Subcutaneous abdominal adipose tissue (tissue), 5 donors: ENCODE results near the gene MICA.
A peak's percentile ranks its signal among the peaks of the same experiment; 100 is the strongest.
"Not testable (repeated sequence)": the region's sequence is repeated elsewhere in the genome, so short reads cannot be mapped to it uniquely, and the experiment has no call there.

ENCODE experiments used
- H3K27ac ChIP-seq: one replicate; pipeline ENCODE4 v1.7.0; 2013; ENCODE audit warnings: low read depth, mild to moderate bottlenecking, inconsistent platforms, low read length, moderate library complexity
- H3K27me3 ChIP-seq, 5 donors: one replicate each; pipeline ENCODE4 v1.7.0; 2013; ENCODE audit warnings: low read length in 5 of 5, inconsistent platforms in 1 of 5; ENCODE audit not compliant: control insufficient read depth in 5 of 5, insufficient read depth in 4 of 5
- H3K36me3 ChIP-seq, 5 donors: one replicate each; pipeline ENCODE4 v1.7.0; 2013; ENCODE audit warnings: low read length in 5 of 5; ENCODE audit not compliant: control insufficient read depth in 5 of 5, insufficient read depth in 5 of 5
- H3K4me1 ChIP-seq, 5 donors: one replicate each; pipeline ENCODE4 v1.7.0; 2013; ENCODE audit warnings: low read length in 5 of 5, mild to moderate bottlenecking in 3 of 5, moderate library complexity in 1 of 5; ENCODE audit not compliant: control insufficient read depth in 5 of 5, insufficient read depth in 5 of 5
- H3K4me3 ChIP-seq, 5 donors: one replicate each; pipeline ENCODE4 v1.7.0; 2013; ENCODE audit warnings: low read length in 5 of 5, low read depth in 1 of 5
- H3K9ac ChIP-seq, 5 donors: one replicate each; pipeline ENCODE4 v1.7.0; 2013; ENCODE audit warnings: low read length in 5 of 5, mild to moderate bottlenecking in 4 of 5, moderate library complexity in 3 of 5
- H3K9me3 ChIP-seq, 5 donors: one replicate each; pipeline ENCODE4 v1.7.0; 2013; ENCODE audit warnings: low read length in 5 of 5; ENCODE audit not compliant: control insufficient read depth in 5 of 5
- donor health status: healthy.
- donor health status: healthy.
- donor health status: healthy.
- donor health status: healthy.
- donor health status: healthy.

Gene MICA

DNA sequence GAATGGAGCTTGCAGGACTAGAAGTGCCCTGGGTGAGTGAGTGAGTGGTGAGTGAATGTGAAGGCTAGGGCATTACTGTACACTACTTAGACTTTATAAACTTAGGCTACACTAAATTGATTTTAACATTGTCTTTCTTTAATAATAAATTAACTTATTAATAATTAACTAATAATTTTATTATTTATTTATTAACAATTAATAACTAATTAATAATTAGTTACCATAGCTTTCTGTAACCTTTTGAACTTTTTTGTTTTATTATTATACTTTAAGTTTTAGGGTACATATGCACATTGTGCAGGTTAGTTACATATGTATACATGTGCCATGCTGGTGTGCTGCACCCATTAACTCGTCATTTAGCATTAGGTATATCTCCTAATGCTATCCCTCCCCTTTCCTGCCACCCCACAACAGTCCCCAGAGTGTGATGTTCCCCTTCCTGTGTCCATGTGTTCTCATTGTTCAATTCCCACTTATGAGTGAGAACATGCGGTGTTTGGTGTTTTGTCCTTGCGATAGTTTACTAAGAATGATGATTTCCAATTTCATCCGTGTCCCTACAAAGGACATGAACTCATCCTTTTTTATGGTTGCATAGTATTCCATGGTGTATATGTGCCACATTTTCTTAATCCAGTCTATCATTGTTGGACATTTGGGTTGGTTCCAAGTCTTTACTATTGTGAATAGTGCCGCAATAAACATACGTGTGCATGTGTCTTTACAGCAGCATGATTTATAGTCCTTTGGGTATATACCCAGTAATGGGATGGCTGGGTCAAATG, 43.8 kb downstream of the MICA start:
- not testable (repeated sequence) for H3K4me1 ChIP-seq, H3K27ac ChIP-seq, H3K27me3 ChIP-seq, H3K36me3 ChIP-seq, H3K9me3 ChIP-seq, H3K4me3 ChIP-seq, H3K9ac ChIP-seq

DNA sequence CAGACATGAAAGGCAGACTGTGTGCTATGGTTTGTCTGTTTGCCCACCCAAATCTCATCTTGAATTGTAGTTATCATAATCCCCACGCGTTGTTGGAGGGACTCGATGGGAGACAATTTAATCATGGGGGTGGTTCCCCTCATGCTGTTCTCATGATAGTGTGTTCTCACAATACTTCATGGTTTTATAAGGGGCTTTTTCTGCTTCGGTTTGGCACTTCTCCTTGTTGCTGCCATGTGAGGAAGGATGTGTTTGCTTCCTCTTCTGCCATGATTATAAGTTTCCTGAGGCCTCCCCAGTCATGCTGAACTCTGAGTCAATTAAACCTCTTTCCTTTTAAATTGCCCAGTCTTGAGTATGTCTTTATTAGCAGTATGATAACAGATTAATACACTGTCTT, 47.4 kb downstream of the MICA start:
- Histone ChIP-seq H3K27me3 (peaks cover 0 to 4% (median 0%) of the 10 kb centered on the region in 5 donors), H3K4me3 (no peak overlapping the region), H3K27ac (no peak overlapping the region), H3K9ac (no peak overlapping the region), H3K36me3 (no peaks in the 10 kb centered on the region), H3K4me1 (no peaks in the 10 kb centered on the region), H3K9me3 (peaks cover 0 to 4% (median 0%) of the 10 kb centered on the region in 5 donors)

DNA sequence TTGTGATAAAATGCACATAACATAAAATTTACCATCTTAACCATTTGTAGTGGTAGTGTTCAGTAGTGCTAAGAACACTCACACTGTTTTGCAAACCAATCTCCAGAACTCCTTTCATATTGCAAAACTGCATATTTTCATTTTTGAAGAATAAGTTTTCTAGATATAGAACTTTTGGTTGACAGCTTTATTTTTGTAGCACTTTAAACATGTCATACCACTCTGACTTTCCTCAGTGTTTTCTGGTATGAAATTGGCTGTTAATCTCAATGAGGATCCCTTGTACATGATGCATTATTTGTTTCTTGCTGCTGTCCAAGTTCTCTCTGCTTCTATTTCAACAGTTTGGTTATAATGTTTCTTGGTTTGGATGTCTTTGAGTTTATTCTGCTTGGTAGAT, 49.5 kb downstream of the MICA start:
- Histone ChIP-seq H3K27me3 (peaks cover 0 to 4% (median 0%) of the 10 kb centered on the region in 5 donors), H3K4me1 (no peaks in the 10 kb centered on the region), H3K36me3 (no peaks in the 10 kb centered on the region), H3K27ac (no peak overlapping the region), H3K9me3 (peaks cover 0 to 4% (median 0%) of the 10 kb centered on the region in 5 donors), H3K9ac (no peak overlapping the region), H3K4me3 (no peak overlapping the region)

DNA sequence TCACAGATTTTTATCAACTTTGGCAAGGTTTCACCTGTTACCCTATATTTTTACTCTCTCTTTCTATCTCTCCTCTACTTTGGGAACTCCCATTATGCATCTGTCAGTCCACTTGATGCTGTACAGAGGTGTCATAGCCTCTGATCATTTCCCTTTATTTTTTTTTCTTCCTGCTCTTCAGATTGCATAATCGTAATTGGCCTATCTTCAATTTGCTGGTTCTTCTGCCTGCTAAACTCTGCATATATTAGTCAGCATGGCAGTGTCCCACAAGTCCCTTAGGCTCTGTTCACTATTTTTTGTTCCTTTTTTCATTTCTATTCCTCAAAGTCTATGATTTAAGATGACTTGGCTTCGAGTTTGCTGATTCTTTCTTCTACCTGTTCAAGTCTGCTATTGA, 49.9 kb downstream of the MICA start:
- H3K27me3 ChIP-seq, result peaks cover 0 to 4% (median 0%) of the 10 kb centered on the region in 5 donors
- H3K27ac ChIP-seq, result no peak overlapping the region
- H3K9ac ChIP-seq, result no peak overlapping the region
- peaks cover 0 to 4% (median 0%) of the 10 kb centered on the region in 5 donors for H3K9me3 ChIP-seq
- no peaks in the 10 kb centered on the region for H3K4me1 ChIP-seq
- H3K36me3 ChIP-seq, result no peaks in the 10 kb centered on the region
- no peak overlapping the region for H3K4me3 ChIP-seq

DNA sequence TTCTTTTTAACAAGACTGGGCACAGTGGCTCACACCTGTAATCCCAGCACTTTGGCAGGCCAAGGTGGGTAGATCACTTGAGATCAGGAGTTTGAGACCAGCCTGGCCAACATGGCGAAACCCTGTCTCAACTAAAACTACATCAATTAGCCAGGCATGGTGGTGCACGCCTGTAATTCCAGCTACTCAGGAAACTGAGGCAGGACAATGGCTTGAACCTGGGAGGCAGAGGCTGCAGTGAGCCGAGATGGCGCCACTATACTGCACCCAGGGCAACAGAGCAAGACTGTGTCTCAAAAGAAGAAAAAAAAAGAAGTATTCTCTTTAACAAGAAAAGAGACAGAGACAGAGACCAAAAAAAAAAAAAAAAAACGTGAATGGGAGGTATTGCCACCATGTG, 56.5 kb downstream of the MICA start:
- not testable (repeated sequence) for H3K4me3 ChIP-seq, H3K9ac ChIP-seq, H3K27me3 ChIP-seq, H3K27ac ChIP-seq, H3K36me3 ChIP-seq, H3K9me3 ChIP-seq
- H3K4me1 ChIP-seq, result peaks cover 0 to 27% (median 13%) of the 10 kb centered on the region in 5 donors

DNA sequence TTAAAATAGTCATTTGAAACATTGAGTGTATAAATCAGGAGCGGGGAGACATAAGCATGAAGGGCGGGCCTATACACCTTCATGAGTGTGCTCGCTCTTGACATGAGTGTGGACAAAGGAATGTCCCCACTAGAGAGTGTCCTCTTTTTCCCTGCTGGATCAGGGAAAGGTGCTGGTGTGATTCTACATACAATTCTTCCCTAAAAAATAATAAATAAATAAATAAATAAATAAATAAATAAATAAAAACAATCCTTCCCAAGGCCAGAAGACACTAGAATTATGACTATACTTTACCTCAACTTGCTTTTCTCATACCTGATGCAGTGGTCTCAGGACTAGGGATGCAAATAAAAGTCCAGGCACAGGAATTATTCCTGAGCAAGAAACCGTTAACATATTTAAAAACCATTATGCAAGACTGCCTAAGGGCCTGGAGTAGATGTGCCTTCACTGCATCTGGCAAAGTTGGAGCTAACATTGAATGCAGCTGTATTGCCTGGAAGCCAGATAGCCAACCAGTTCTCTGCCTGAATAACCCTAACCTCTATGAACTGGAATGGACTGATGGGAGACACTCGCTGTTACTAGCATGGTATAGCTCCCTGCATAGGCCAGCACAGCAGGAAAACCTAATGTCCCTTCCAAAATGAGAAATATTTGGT, 57.1 kb downstream of the MICA start:
- Histone ChIP-seq H3K27me3 (peaks cover 0 to 3% (median 0%) of the 10 kb centered on the region in 5 donors), H3K4me1 (peaks cover 0 to 33% (median 13%) of the 10 kb centered on the region in 5 donors), H3K27ac (no peak overlapping the region), H3K36me3 (no peaks in the 10 kb centered on the region), H3K4me3 (no peak overlapping the region), H3K9ac (no peak overlapping the region), H3K9me3 (no peaks in the 10 kb centered on the region)

DNA sequence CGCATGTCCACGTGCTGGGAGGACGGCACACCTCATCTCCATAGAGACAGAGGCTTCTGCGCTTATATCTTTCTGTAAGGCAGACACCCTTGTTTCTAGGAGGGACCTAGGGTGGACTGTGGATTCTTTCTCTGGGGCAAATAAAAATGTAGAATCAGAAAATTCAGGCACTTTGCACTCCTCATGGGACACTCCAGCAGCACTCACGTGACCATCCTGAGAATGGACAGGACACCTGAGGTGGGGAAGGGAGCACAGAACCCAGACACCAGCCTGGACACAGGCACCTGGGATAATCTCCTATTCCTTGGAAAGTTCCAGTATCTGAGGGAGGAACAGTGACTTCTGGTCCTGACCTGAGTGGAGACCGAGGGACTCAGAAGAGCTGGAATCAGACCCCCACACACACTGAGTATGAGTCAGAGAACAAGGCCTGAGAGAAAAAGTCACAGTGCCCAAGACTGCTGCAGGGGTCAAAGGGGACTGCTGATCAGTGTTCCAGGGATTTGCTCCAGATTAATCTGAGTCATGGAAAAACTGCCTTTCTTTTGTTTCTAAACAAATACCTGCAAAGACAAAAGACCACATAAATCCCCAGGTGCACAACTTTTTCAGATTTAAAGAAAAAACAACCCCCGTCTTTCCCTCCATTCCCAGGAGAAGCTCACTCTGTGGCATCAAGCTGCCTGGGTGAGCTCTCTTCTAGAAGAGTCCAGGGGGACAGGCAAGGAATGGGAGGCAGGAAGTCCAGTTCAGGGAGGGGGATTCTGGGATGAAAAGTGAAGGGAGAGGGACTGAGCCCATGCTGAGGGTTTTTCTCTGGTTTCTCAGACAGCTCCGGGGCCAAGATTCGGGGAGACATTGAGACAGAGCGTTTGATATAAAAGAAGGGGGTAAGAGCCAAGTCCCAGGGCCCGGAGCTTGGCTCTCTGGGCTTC, 58.9 kb downstream of the MICA start:
- Histone ChIP-seq H3K27me3 (peaks cover 0 to 3% (median 0%) of the 10 kb centered on the region in 5 donors), H3K9me3 (no peaks in the 10 kb centered on the region), H3K4me3 (peak overlapping the region; percentile 50 to 93 (median 70)), H3K4me1 (peaks cover 0 to 46% (median 13%) of the 10 kb centered on the region in 5 donors), H3K36me3 (peaks cover 0 to 3% (median 0%) of the 10 kb centered on the region in 5 donors), H3K9ac (peak overlapping the region in 4 of 5 donors; percentile 43 to 87 (median 72)), H3K27ac (peak overlapping the region; percentile 86)

DNA sequence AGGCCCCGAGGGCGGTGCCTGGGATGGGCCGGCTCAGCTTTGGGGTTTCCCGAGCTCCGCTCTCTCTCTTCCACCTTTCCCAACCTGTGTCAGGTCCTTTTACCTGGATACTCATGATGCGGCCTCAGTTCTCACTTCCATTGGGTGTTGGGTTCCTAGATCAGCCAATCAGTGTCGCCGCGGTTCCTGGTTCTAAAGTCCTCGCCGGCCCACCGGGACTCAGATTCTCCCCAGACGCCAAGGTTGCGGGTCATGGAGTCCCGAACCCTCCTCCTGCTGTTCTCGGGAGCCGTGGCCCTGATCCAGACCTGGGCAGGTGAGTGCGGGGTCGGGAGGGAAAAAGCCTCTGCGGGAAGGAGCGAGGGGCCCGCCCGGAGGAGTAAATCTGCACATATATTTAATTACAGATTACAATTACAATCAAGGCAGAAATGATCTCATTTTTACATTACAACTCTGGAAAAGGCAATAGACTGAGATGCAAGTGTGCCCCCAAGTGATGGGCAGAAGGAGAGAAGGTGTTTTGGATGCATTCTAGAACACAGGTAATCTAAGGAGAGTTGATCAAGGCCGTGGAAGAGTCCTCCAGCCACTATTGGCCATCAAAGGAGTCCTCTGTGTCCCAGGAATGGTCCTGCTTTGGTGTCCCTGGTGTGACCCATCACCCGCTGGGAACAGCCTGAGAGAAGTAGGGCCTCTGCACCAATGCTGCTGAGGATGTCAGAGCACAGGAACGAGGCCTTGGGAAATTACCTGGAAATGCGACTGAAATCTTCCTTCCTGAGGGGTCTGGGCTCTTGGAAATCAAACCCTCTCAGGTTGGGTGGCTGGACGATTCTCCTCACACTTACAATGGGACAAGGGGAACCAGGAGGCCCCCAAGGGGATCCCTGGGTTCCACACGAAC, 59.8 kb downstream of the MICA start:
- H3K27me3 ChIP-seq, result peaks cover 0 to 3% (median 0%) of the 10 kb centered on the region in 5 donors
- H3K9me3 ChIP-seq, result no peaks in the 10 kb centered on the region
- H3K4me3 ChIP-seq, result peak overlapping the region; percentile 50 to 93 (median 70)
- H3K36me3 ChIP-seq, result peaks cover 0 to 3% (median 0%) of the 10 kb centered on the region in 5 donors
- peaks cover 0 to 46% (median 13%) of the 10 kb centered on the region in 5 donors for H3K4me1 ChIP-seq
- peak overlapping the region; percentile 43 to 97 (median 73) for H3K9ac ChIP-seq
- H3K27ac ChIP-seq, result peak overlapping the region; percentile 86
